OCI-LY3 (cell line): ENCODE measurements around the gene DNAH10.

Experiments used
- CTCF ChIP-seq: fragments of 200-600, 300-600 bp; sonication (generic); IDR thresholded peaks from 2 replicates; pipeline ENCODE4 v1.5.1; 2014; ENCODE audit warnings: antibody characterized with exemption, low read length, low read depth
- EZH2phosphoT487 ChIP-seq: fragments of 200-600 bp; shearing (Covaris generic); IDR thresholded peaks from 2 replicates; pipeline ENCODE4 v1.6.1; 2018; ENCODE audit warnings: antibody characterized with exemption, mixed run types, low read depth

- TF ChIP-seq EZH2phosphoT487, result no peak
- TF ChIP-seq CTCF, result no peak
These were observed 152.7 kb downstream of the DNAH10 start for GRCh38 chr12:123914726-123915333.
